Fibroblast of villous mesenchyme (primary cell): ENCODE data around the gene GNB1. TPM values are rescaled to one million over a fixed set of nuclear protein-coding genes. Genes with fewer than 3 reads are reported as not detected.

Source experiments
- DNase-seq: peaks from one replicate; pipeline ENCODE4 v3.0.0-alpha.2; 2010; ENCODE audit warnings: low read depth
- H3K4me3 ChIP-seq: 2 replicates; pipeline ENCODE4 v1.5.1; 2011; ENCODE audit warnings: low read depth, mild to moderate bottlenecking, low read length
- total RNA-seq: library from RNA; depleted of rRNA; stranded (reverse); fragments of >200 nt; gene quantifications from 2 replicates; pipeline ENCODE4 v1.2.3, GENCODE V29; 2012
- TF ChIP-seq, protein P1 (sequence below): IDR thresholded peaks from 2 replicates; pipeline ENCODE4 v1.5.1; 2012; ENCODE audit warnings: low read depth, mild to moderate bottlenecking, low read length; ENCODE audit not compliant: insufficient read depth

Gene GNB1
- total RNA-seq, 1 donor, result 124 TPM

DNA sequence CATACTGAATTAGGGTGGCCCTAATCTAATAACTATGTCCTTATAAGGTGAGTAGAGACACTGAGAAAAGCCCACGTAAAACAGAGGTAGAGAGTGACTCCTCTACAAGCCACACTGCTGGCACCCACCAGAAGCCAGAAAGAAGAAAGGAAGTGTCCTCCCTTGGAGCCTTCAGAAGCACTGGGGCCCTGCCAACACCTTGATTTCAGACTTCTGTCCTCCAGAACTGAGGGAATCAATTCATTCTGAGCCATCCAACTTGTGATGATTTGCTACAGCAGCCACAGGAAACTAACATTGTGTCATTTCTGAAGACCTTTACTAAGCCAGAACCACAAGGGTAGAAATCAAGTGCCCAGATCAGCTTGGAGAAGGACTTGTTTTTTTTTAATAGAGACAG lies 15.0 kb downstream of the GNB1 start:
- TF ChIP-seq, protein P1, sequence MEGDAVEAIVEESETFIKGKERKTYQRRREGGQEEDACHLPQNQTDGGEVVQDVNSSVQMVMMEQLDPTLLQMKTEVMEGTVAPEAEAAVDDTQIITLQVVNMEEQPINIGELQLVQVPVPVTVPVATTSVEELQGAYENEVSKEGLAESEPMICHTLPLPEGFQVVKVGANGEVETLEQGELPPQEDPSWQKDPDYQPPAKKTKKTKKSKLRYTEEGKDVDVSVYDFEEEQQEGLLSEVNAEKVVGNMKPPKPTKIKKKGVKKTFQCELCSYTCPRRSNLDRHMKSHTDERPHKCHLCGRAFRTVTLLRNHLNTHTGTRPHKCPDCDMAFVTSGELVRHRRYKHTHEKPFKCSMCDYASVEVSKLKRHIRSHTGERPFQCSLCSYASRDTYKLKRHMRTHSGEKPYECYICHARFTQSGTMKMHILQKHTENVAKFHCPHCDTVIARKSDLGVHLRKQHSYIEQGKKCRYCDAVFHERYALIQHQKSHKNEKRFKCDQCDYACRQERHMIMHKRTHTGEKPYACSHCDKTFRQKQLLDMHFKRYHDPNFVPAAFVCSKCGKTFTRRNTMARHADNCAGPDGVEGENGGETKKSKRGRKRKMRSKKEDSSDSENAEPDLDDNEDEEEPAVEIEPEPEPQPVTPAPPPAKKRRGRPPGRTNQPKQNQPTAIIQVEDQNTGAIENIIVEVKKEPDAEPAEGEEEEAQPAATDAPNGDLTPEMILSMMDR, result no peak
- DNase-seq, result no peak
- H3K4me3 ChIP-seq, result no peak overlapping the region

DNA sequence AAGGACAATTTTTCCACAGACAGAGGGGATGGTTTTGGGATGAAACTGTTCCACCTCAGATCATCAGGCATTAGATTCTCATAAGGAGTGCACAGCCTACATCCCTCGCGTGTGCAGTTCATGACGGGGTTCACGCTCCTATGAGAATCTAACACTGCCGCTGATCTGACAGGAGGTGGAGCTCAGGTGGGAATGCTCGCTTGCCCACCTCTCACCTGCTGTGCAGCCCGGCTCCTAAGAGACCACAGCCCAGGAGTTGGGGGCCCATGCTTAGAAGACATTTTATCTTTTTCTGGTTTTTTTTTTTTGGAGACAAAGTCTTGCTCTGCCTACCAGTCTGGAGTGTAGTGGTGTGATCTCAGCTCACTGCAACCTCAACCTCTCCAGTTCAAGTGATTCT lies 16.0 kb downstream of the GNB1 start:
- TF ChIP-seq, protein P1, result no peak
- no peak overlapping the region for H3K4me3 ChIP-seq
- no peak for DNase-seq

DNA sequence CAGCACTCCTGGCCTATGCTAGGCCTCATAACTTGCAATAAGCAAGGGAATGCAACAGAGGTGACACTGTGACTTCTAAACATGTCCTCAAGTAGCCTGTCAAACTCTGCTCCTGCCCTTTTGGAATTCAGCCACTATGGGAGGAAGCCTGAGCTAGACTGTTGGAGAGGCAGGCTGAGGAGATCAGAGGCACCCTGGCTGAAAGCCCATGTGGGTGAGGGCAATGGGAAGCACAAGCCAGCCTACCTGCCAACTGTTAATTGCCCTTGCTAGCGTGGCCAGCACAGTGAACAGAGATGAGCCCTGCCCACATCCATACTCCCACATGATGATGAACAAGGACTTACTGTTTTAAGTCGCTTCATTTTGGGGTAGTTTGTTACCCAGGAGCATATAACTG lies 17.7 kb downstream of the GNB1 start:
- DNase-seq, result no peak
- TF ChIP-seq, protein P1, result no peak

DNA sequence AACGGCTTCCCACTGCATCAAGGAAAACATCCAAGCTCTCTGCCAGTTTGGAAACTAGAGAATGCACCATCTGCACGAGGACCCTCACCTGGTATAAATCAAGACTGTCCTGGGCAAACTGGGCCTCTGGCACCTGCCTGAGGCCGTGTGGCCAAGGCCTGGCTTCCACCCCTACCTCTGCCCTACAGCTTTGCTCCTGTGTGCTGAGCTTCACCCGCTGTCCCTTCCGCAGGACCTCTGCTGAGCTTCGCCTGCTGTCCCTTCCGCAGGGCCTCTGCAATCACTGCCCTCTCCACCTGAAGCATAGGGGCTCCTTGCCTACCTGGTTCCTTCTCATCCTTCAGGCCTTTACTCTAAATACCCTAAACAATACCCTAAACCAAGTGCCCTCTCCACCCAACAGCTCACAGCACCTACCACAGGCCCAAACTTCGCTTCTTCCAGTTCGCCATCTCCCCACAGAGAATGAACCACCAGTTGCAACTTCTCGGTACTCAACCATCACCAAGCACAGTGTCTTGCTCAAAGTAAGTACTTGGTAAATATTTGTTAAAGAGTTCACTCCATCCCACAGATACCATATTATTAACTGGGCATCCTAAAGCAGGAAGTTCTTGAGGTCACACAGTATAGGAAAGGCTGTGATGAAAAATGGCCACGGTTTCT lies 18.4 kb downstream of the GNB1 start:
- TF ChIP-seq, protein P1, result no peak
- no peak for DNase-seq

More for the DNA sequence above, 17.7 kb downstream of the GNB1 start:
- H3K4me3 ChIP-seq, result no peak overlapping the region

DNA sequence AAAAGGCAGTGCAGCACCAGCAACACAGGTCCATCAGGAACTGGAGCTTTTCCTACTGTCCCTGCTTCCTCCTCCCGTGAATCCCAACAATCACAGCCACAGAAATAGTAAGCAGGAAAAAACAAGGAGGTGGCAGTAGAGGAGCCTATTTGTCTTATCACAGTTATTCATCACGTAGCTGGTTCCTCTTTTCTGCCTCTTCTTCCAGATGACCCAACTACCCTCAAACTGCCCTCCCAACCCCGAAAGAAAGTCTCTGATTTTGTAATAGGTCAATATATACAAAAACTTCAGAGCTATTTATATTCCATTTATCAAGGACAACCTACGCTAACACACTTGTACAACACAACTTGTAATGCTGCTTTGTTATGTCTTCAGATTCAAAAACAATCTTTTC lies 21.4 kb downstream of the GNB1 start:
- DNase-seq, result no peak

More for the DNA sequence above, 18.4 kb downstream of the GNB1 start:
- H3K4me3 ChIP-seq, result no peak overlapping the region

DNA sequence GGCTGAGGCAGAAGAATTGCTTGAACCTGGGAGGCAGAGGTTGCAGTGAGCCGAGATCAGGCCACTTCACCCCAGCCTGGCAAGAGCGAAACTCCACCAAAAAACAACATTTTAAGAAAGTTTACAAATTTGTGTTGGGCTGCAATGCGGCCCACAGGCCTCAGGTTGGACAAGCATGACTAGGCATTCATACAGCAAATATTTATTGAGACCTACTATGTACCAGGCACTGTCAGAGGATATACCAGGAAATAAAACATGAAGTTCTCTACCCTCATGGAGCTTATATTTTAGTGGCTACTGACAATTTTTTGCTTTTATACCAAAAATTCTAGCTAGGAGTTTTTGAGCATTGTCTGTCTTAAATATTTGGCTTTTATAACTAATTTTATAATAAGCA lies 23.7 kb downstream of the GNB1 start:
- no peak overlapping the region for H3K4me3 ChIP-seq
- TF ChIP-seq, protein P1, result no peak
- DNase-seq, result no peak

More for the DNA sequence above, 21.4 kb downstream of the GNB1 start:
- no peak overlapping the region for H3K4me3 ChIP-seq
- TF ChIP-seq, protein P1, result no peak
